SK-N-SH treated with all-trans-retinoic acid at 6 μM for 48 hours (cell line): ENCODE data around the gene AKAP7.

ENCODE experiments used
- ATAC-seq: fragments of 200-7000 bp; cut with Tn5 transposase; 3 replicates; pipeline ENCODE4 v1.9.1; 2020; ENCODE audit warnings: mild to moderate bottlenecking, moderate library complexity
- ARNTL ChIP-seq: fragments of 450-650 bp; formaldehyde crosslinking; IDR thresholded peaks from 2 replicates; pipeline ENCODE4 v1.5.0; 2020; ENCODE audit warnings: low read depth, mild to moderate bottlenecking, moderate library complexity, borderline replicate concordance
- BACH2 ChIP-seq: fragments of 250-450 bp; sonication (Bioruptor Pico); IDR thresholded peaks from 2 replicates; pipeline ENCODE4 v1.9.0; 2021; ENCODE audit warnings: mild to moderate bottlenecking, borderline replicate concordance
- CSDC2 ChIP-seq: fragments of 250-450 bp; sonication (Bioruptor Pico); IDR thresholded peaks from 2 replicates; pipeline ENCODE4 v1.5.0; 2020; ENCODE audit warnings: mild to moderate bottlenecking, moderate library complexity
- ESRRG ChIP-seq: fragments of 250-450 bp; sonication (Bioruptor Pico); IDR thresholded peaks from 2 replicates; pipeline ENCODE4 v1.6.1; 2021; ENCODE audit warnings: mild to moderate bottlenecking
- OSR1 ChIP-seq: fragments of 250-450 bp; sonication (Bioruptor Pico); IDR thresholded peaks from 2 replicates; pipeline ENCODE4 v1.8.0; 2022; ENCODE audit warnings: moderate library complexity, mild to moderate bottlenecking, inconsistent platforms
- PATZ1 ChIP-seq: fragments of 250-450 bp; sonication (Bioruptor Pico); IDR thresholded peaks from 2 replicates; pipeline ENCODE4 v1.8.0; 2020; ENCODE audit warnings: mild to moderate bottlenecking, moderate library complexity, borderline replicate concordance
- PPARA ChIP-seq: fragments of 250-450 bp; sonication (Bioruptor Pico); IDR thresholded peaks from 2 replicates; pipeline ENCODE4 v1.5.0; 2020; ENCODE audit warnings: mild to moderate bottlenecking, borderline replicate concordance
- RARB ChIP-seq: fragments of 250-450 bp; sonication (Bioruptor Pico); IDR thresholded peaks from 2 replicates; pipeline ENCODE4 v1.8.0; 2021; ENCODE audit warnings: mild to moderate bottlenecking, moderate library complexity
- SNAI2 ChIP-seq: fragments of 250-450 bp; sonication (Bioruptor Pico); IDR thresholded peaks from 2 replicates; pipeline ENCODE4 v1.5.0; 2020; ENCODE audit warnings: mild to moderate bottlenecking, moderate library complexity
- TCF4 ChIP-seq: fragments of 250-450 bp; sonication (Bioruptor Pico); IDR thresholded peaks from 2 replicates; pipeline ENCODE4 v1.8.0; 2021; ENCODE audit warnings: mild to moderate bottlenecking, moderate library complexity, borderline replicate concordance
- TOX ChIP-seq: fragments of 250-450 bp; sonication (Bioruptor Pico); IDR thresholded peaks from 2 replicates; pipeline ENCODE4 v1.8.0; 2021; ENCODE audit warnings: mild to moderate bottlenecking, moderate library complexity, borderline replicate concordance
- ZFP3 ChIP-seq: fragments of 250-450 bp; sonication (Bioruptor Pico); IDR thresholded peaks from 2 replicates; pipeline ENCODE4 v1.5.0; 2020; ENCODE audit warnings: mild to moderate bottlenecking, moderate library complexity
- ZFP30 ChIP-seq: fragments of 450-650 bp; formaldehyde crosslinking; IDR thresholded peaks from 2 replicates; pipeline ENCODE4 v1.5.0; 2022; ENCODE audit warnings: mild to moderate bottlenecking, moderate library complexity
- ZNF70 ChIP-seq: fragments of 450-650 bp; formaldehyde crosslinking; IDR thresholded peaks from 2 replicates; pipeline ENCODE4 v1.5.0; 2020; ENCODE audit warnings: mild to moderate bottlenecking, moderate library complexity
- ZNF8 ChIP-seq: fragments of 450-650 bp; formaldehyde crosslinking; IDR thresholded peaks from 2 replicates; pipeline ENCODE4 v1.5.0; 2020; ENCODE audit warnings: mild to moderate bottlenecking, moderate library complexity
- TF ChIP-seq, protein P1 (sequence below): fragments of 250-450 bp; sonication (Bioruptor Pico); IDR thresholded peaks from 2 replicates; pipeline ENCODE4 v1.5.1; 2021; ENCODE audit warnings: mild to moderate bottlenecking, moderate library complexity
- TF ChIP-seq, protein P2 (sequence below): fragments of 250-450 bp; sonication (Bioruptor Pico); IDR thresholded peaks from 2 replicates; pipeline ENCODE4 v1.5.0; 2020; ENCODE audit warnings: mild to moderate bottlenecking, moderate library complexity

AKAP7 gene

DNA sequence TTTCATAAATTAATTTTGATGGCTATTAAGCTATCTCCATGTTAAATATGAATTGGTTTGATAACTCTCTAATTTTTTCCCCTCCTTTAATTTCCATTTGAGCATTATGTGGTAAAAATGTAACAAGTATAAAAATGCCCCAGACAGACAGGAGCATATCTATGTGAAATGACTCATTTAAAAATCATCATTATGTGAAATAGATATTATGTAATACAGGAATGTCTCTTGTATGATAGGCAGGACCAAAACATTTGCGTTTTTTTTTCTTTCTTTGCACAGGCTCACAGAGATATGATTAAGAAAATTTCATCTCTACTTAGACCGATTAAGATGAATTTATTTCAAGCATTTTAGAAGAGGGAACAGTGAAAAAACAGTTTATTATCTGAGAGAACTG lies 95.8 kb downstream of the AKAP7 start (continued):
- TF ChIP-seq TOX (no peak), PATZ1 (CRISPR knock-in tag) (no peak), RARB (CRISPR knock-in tag) (no peak), ZFP30 (CRISPR knock-in tag) (no peak), BACH2 (CRISPR knock-in tag) (no peak), SNAI2 (CRISPR knock-in tag) (no peak), CSDC2 (no peak), TCF4 (CRISPR knock-in tag) (no peak), ARNTL (CRISPR knock-in tag) (no peak), OSR1 (no peak), ZFP3 (CRISPR knock-in tag) (no peak), ZNF70 (CRISPR knock-in tag) (no peak)

- no peak for ATAC-seq
- no peak for TF ChIP-seq CSDC2
- no peak for TF ChIP-seq ZFP30 (CRISPR knock-in tag)
- no peak for TF ChIP-seq PPARA (CRISPR knock-in tag)
- TF ChIP-seq, protein P1, sequence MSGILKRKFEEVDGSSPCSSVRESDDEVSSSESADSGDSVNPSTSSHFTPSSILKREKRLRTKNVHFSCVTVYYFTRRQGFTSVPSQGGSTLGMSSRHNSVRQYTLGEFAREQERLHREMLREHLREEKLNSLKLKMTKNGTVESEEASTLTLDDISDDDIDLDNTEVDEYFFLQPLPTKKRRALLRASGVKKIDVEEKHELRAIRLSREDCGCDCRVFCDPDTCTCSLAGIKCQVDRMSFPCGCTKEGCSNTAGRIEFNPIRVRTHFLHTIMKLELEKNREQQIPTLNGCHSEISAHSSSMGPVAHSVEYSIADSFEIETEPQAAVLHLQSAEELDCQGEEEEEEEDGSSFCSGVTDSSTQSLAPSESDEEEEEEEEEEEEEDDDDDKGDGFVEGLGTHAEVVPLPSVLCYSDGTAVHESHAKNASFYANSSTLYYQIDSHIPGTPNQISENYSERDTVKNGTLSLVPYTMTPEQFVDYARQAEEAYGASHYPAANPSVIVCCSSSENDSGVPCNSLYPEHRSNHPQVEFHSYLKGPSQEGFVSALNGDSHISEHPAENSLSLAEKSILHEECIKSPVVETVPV (CRISPR knock-in tag): no peak
- no peak for TF ChIP-seq ZNF8 (CRISPR knock-in tag)
- no peak for TF ChIP-seq ZNF70 (CRISPR knock-in tag)
- no peak for TF ChIP-seq OSR1
- TF ChIP-seq RARB (CRISPR knock-in tag): no peak
- TF ChIP-seq TCF4 (CRISPR knock-in tag): no peak
These were observed 96.6 kb downstream of the AKAP7 start for GRCh38 chr6:131231891-131232290.

GRCh38 chr6:131244942-131245341 lies 109.7 kb downstream of the AKAP7 start:
- TF ChIP-seq, protein P1 (CRISPR knock-in tag): no peak
- TF ChIP-seq ARNTL (CRISPR knock-in tag) (no peak), BACH2 (CRISPR knock-in tag) (no peak), ZNF70 (CRISPR knock-in tag) (no peak), PATZ1 (CRISPR knock-in tag) (no peak), ESRRG (no peak), TCF4 (CRISPR knock-in tag) (no peak), SNAI2 (CRISPR knock-in tag) (no peak), PPARA (CRISPR knock-in tag) (no peak), ZFP30 (CRISPR knock-in tag) (no peak)
- TF ChIP-seq, protein P2, sequence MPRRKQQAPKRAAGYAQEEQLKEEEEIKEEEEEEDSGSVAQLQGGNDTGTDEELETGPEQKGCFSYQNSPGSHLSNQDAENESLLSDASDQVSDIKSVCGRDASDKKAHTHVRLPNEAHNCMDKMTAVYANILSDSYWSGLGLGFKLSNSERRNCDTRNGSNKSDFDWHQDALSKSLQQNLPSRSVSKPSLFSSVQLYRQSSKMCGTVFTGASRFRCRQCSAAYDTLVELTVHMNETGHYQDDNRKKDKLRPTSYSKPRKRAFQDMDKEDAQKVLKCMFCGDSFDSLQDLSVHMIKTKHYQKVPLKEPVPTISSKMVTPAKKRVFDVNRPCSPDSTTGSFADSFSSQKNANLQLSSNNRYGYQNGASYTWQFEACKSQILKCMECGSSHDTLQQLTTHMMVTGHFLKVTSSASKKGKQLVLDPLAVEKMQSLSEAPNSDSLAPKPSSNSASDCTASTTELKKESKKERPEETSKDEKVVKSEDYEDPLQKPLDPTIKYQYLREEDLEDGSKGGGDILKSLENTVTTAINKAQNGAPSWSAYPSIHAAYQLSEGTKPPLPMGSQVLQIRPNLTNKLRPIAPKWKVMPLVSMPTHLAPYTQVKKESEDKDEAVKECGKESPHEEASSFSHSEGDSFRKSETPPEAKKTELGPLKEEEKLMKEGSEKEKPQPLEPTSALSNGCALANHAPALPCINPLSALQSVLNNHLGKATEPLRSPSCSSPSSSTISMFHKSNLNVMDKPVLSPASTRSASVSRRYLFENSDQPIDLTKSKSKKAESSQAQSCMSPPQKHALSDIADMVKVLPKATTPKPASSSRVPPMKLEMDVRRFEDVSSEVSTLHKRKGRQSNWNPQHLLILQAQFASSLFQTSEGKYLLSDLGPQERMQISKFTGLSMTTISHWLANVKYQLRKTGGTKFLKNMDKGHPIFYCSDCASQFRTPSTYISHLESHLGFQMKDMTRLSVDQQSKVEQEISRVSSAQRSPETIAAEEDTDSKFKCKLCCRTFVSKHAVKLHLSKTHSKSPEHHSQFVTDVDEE: no peak
- TF ChIP-seq, all 23 proteins: peak for 0
- ATAC-seq: no peak

DNA sequence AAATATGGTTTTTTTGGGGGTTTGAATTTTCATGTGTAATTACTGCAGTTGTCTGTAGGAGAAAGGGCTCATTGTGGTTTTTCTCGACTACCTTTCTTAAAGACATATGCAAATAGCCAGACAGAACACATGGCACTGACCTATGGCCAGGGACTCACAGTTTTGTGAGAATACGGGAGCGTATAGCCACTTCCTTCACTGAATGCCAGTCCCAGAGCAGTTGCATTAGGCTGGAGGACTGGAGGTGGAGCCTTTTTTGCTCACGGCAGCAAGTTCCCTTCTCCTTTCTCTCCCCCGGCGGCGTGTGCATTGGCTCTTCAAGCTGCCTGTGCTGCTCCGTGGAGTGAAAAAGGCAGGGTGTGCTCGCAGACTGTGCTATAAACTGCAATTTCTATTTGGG lies 114.9 kb downstream of the AKAP7 start:
- TF ChIP-seq TOX: no peak
- no peak; the same call in 1 of the 3 replicates for ATAC-seq
